ENCODE data around the gene TMCC3. TPM values are rescaled to one million over a fixed set of nuclear protein-coding genes. Genes with fewer than 3 reads are reported as not detected.

The TMCC3 gene
- total RNA-seq, 1 experiment from 2014 or later: 1.9 TPM

DNA sequence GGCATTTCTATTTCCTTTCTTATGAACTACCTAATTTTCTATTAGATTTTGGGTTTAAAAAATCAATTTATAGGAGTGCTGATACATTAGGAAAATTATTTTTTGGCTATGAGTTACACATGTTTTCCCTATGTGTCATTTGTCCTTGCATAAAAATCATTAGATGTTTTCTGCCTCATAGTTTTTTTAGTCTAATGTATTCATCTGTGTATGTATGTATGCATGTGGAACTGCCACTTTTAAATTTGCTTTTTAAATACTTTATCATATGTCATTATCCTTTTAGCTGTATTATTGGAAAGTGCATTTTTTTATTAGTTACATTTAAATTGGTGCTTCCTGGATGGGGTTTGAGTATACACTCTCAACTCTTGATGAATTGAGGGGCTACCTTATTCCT, 112.0 kb downstream of the TMCC3 start:
- H3K36me3 Mint-ChIP-seq (ENCODE audit: insufficient read depth, unreplicated experiment): no peaks in the 10 kb centered on the region
- DNase-seq (ENCODE audit: unreplicated experiment): no peak
- peaks cover under 1% of the 10 kb centered on the region for H3K4me1 Mint-ChIP-seq (ENCODE audit: insufficient read depth, unreplicated experiment)
- ChIA-PET CTCF (interaction anchor here (0.6 to 1.3 kb wide), 3 partner anchors 10 to 404 kb away, joined by 3 to 4 read pairs (median 3); no protein-coding TSS in a partner anchor), POLR2A (interaction anchor here (1.2 kb wide), 1 partner anchor 413 kb away, joined by 4 read pairs; no protein-coding TSS in a partner anchor)
- intact Hi-C loops (cut with micrococcal nuclease): no loop called here
- no peak for TF ChIP-seq CTCF (IDR thresholded peaks at IDR 0.05; ENCODE audit: unreplicated experiment)
- no peak overlapping the region for H3K27ac Mint-ChIP-seq (ENCODE audit: low read depth, unreplicated experiment)
- no peak overlapping the region for H3K4me3 Mint-ChIP-seq (ENCODE audit: unreplicated experiment)
- no TSS peak for BruUV-seq (replicated peaks)
- H3K9me3 Mint-ChIP-seq (ENCODE audit: unreplicated experiment): no peaks in the 10 kb centered on the region
- no peaks in the 10 kb centered on the region for H3K27me3 Mint-ChIP-seq (ENCODE audit: insufficient read depth, unreplicated experiment)

DNA sequence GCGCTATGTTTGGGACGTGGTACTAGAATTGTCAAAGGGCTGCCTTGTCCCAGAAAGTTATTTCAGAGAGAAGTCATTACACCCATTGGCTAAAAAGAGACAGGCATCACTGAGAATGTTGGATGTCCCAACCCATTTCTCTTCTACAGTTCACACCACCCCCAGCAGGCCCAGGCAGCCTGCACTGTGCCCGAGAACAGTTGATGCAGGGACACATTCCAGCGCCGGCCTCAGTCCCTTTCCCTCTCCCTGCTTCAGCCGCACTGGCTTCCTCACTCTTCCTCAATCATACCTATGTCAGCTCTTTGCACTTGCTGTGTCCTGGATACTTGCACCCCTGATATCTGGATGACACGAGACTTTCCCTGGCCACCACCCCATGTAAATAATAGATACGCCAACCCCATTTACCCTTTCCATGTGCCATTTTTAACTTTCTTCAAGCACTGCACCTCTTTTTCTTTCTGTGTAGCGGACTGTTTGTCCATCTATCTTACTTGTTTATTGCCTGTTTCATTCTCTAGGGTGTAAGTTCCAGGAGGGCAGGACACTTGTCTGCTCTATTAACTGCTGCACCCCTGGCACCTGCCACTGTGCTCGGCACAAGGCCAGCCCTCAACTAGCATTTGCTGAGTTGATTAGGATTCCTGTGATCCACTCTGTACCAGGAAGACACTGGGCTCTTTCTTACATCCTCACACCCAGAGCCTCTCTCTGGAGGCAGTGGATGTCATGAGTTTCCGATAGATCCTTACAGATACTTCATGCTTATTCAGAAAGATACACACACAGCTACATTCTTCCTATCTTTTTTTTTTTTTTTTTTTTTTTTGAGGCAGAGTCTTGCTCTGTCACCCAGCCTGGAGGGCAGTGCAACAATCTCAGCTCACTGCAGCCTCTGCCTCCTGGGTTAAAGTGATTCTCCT, 114.1 kb downstream of the TMCC3 start:
- POLR2A ChIA-PET: interaction anchor here (1.1 kb wide), 1 partner anchor 10 kb away, joined by 3 read pairs; no protein-coding TSS in a partner anchor
- Mint-ChIP-seq H3K27ac (ENCODE audit: low read depth, unreplicated experiment) (no peak overlapping the region), H3K27me3 (ENCODE audit: insufficient read depth, unreplicated experiment) (no peaks in the 10 kb centered on the region), H3K36me3 (ENCODE audit: insufficient read depth, unreplicated experiment) (peaks cover 5% of the 10 kb centered on the region), H3K4me3 (ENCODE audit: unreplicated experiment) (no peak overlapping the region), H3K4me1 (ENCODE audit: insufficient read depth, unreplicated experiment) (peaks cover 10% of the 10 kb centered on the region), H3K9me3 (ENCODE audit: unreplicated experiment) (no peaks in the 10 kb centered on the region)
- no peak for DNase-seq (ENCODE audit: unreplicated experiment)
- CTCF ChIA-PET: interaction anchor here (2.8 kb wide), 1 partner anchor 402 kb away, joined by 15 read pairs; no protein-coding TSS in a partner anchor
- BruUV-seq (replicated peaks): no TSS peak
- intact Hi-C loops (cut with micrococcal nuclease): no loop called here
- TF ChIP-seq CTCF (IDR thresholded peaks at IDR 0.05; ENCODE audit: unreplicated experiment): no peak

GRCh38 chr12:94535510-94535921, 114.8 kb downstream of the TMCC3 start:
- ChIA-PET POLR2A (no interaction called here), CTCF (interaction anchor here (0.5 to 2.8 kb wide), 7 partner anchors 13 to 401 kb away, joined by 3 to 15 read pairs (median 5); no protein-coding TSS in a partner anchor)
- H3K4me1 Mint-ChIP-seq (ENCODE audit: insufficient read depth, unreplicated experiment): peaks cover 10% of the 10 kb centered on the region
- BruUV-seq (replicated peaks): no TSS peak
- no peak overlapping the region for H3K27ac Mint-ChIP-seq (ENCODE audit: low read depth, unreplicated experiment)
- no peaks in the 10 kb centered on the region for H3K27me3 Mint-ChIP-seq (ENCODE audit: insufficient read depth, unreplicated experiment)
- DNase-seq (ENCODE audit: unreplicated experiment): no peak
- H3K9me3 Mint-ChIP-seq (ENCODE audit: unreplicated experiment): no peaks in the 10 kb centered on the region
- intact Hi-C loops (cut with micrococcal nuclease): no loop called here
- peaks cover 5% of the 10 kb centered on the region for H3K36me3 Mint-ChIP-seq (ENCODE audit: insufficient read depth, unreplicated experiment)
- no peak overlapping the region for H3K4me3 Mint-ChIP-seq (ENCODE audit: unreplicated experiment)
- no peak for TF ChIP-seq CTCF (IDR thresholded peaks at IDR 0.05; ENCODE audit: unreplicated experiment)

DNA sequence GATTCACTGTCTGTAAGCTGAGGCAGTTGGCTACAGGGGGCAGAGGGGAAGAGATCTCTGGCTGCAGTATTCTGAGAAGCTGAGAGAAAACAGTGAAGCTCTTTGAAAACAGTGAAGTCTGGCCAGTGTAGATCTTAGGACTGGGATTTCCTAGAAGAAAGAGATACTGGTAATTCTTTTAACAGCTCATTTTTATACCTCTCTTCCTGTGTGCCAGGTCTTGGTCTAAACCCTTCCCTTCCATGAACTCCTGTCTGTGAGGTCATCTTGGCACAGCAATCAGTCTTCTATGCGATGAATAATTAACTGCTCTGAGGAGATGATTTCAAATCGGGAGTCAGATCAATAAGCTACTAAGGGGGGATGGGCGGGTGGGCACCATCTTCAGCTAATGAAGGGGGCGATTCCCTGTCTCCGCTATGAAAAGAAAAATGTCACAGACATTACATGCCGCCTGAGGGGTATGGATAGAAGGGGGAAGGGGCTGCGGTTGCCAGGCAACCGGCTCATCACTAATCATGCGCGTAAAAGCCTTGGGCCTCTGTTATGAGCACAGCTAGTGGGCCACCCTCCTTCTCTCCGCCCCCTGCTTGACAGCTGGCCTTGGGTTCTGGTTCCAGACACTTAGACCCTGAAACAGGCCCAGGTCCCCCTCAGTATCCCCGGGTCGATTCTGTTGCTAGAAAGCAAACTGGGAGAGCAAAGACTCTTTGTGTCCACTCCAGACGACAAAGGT, 115.4 kb downstream of the TMCC3 start:
- BruUV-seq (replicated peaks): no TSS peak
- no peak overlapping the region for H3K27ac Mint-ChIP-seq (ENCODE audit: low read depth, unreplicated experiment)
- intact Hi-C loops (cut with micrococcal nuclease): no loop called here

More for the DNA sequence above, 115.4 kb downstream of the TMCC3 start:
- H3K9me3 Mint-ChIP-seq (ENCODE audit: unreplicated experiment): no peaks in the 10 kb centered on the region
- CTCF ChIA-PET: interaction anchor here (0.5 to 2.8 kb wide), 15 partner anchors 14 to 1780 kb away, joined by 3 to 15 read pairs (median 3); no protein-coding TSS in a partner anchor
- peaks cover 5% of the 10 kb centered on the region for H3K36me3 Mint-ChIP-seq (ENCODE audit: insufficient read depth, unreplicated experiment)
- no peaks in the 10 kb centered on the region for H3K27me3 Mint-ChIP-seq (ENCODE audit: insufficient read depth, unreplicated experiment)
- H3K4me3 Mint-ChIP-seq (ENCODE audit: unreplicated experiment): no peak overlapping the region
- peaks cover 10% of the 10 kb centered on the region for H3K4me1 Mint-ChIP-seq (ENCODE audit: insufficient read depth, unreplicated experiment)
- no peak for DNase-seq (ENCODE audit: unreplicated experiment)
- POLR2A ChIA-PET: no interaction called here
- no peak for TF ChIP-seq CTCF (IDR thresholded peaks at IDR 0.05; ENCODE audit: unreplicated experiment)

Data from MCF 10A (cell line).